HCEC 1CT (cell line): ENCODE results near the gene DNAH3.
A peak's percentile ranks its signal among the peaks of the same experiment; 100 is the strongest.
"Not testable (repeated sequence)": the region's sequence is repeated elsewhere in the genome, so short reads cannot be mapped to it uniquely, and the experiment has no call there.

Source experiments
- DNase-seq: peaks from one replicate; pipeline ENCODE4 v3.0.0-alpha.2; 2017

DNAH3 gene

GRCh38 chr16:21150375-21151001, at the start of gene DNAH3:
DNAH3 (minus strand) TSS chr16:21150846; CDS start chr16:21150319, 527 bp downstream.
- no peak for DNase-seq

- no peak for DNase-seq
Observed at GRCh38 chr16:21199607-21200218, 49.1 kb upstream of the DNAH3 start.

GRCh38 chr16:21197621-21198020, 47.0 kb upstream of the DNAH3 start:
- no peak for DNase-seq

GRCh38 chr16:21197112-21197511, 46.5 kb upstream of the DNAH3 start:
- no peak for DNase-seq

GRCh38 chr16:21195330-21195729, 44.7 kb upstream of the DNAH3 start:
- DNase-seq, result not testable (repeated sequence)

GRCh38 chr16:21194771-21195301, 44.2 kb upstream of the DNAH3 start:
- DNase-seq, result peak; percentile 18

GRCh38 chr16:21192991-21193390, 42.3 kb upstream of the DNAH3 start:
- no peak for DNase-seq

GRCh38 chr16:21190599-21190998, 40.0 kb upstream of the DNAH3 start:
- peak; percentile 4 for DNase-seq

- no peak for DNase-seq
Observed at GRCh38 chr16:21190013-21190412, 39.4 kb upstream of the DNAH3 start.

- no peak for DNase-seq
Observed at GRCh38 chr16:21189311-21189710, 38.7 kb upstream of the DNAH3 start.

- no peak for DNase-seq
Observed at GRCh38 chr16:21186326-21186691, 35.7 kb upstream of the DNAH3 start.

GRCh38 chr16:21185659-21186325, 35.1 kb upstream of the DNAH3 start:
- no peak for DNase-seq

- DNase-seq, result peak; percentile 6
Observed at GRCh38 chr16:21184834-21185233, 34.2 kb upstream of the DNAH3 start.

- no peak for DNase-seq
Observed at GRCh38 chr16:21183995-21184394, 33.3 kb upstream of the DNAH3 start.

- DNase-seq, result no peak
Observed at GRCh38 chr16:21179983-21180365, 29.3 kb upstream of the DNAH3 start.

- DNase-seq, result no peak
Observed at GRCh38 chr16:21179126-21179982, 28.7 kb upstream of the DNAH3 start.

- no peak for DNase-seq
Observed at GRCh38 chr16:21175397-21175796, 24.8 kb upstream of the DNAH3 start.

- DNase-seq, result no peak
Observed at GRCh38 chr16:21172650-21173049, 22.0 kb upstream of the DNAH3 start.

GRCh38 chr16:21170116-21170515, 19.5 kb upstream of the DNAH3 start:
- not testable (repeated sequence) for DNase-seq

GRCh38 chr16:21169249-21169981, 18.8 kb upstream of the DNAH3 start:
- DNase-seq, result peak; percentile 35

GRCh38 chr16:21167929-21168602, 17.4 kb upstream of the DNAH3 start:
- no peak for DNase-seq

- peak; percentile 97 for DNase-seq
Observed at GRCh38 chr16:21167360-21167759, 16.7 kb upstream of the DNAH3 start.
